ENCODE results near the gene FAM237A. TPM values are rescaled to one million over a fixed set of nuclear protein-coding genes. Genes with fewer than 3 reads are reported as not detected.

FAM237A gene
- polyA plus RNA-seq, 2 donors: not detected

Other genes starting within 250 kb of the FAM237A start
- gene ADAM23, start 199.0 kb upstream of the FAM237A start, polyA plus RNA-seq: 1 to 10 TPM; 1.6 to 2.3 TPM
- not detected for gene DYTN, start 75.9 kb downstream of the FAM237A start, polyA plus RNA-seq
- under 1 TPM; 0.31 to 0.51 TPM for gene MDH1B, start 122.8 kb downstream of the FAM237A start, polyA plus RNA-seq
- 10 to 100 TPM in 1 of 2 donors, 1 to 10 TPM in 1; 7.3 to 16.7 TPM for gene FASTKD2, start 123.1 kb downstream of the FAM237A start, polyA plus RNA-seq

Measured in esophagus (tissue), 2 donors.